Fibroblast of lung (primary cell): ENCODE measurements around the gene TFDP2. TPM values are rescaled to one million over a fixed set of nuclear protein-coding genes. Genes with fewer than 3 reads are reported as not detected.
"Not testable (repeated sequence)": the region's sequence is repeated elsewhere in the genome, so short reads cannot be mapped to it uniquely, and the experiment has no call there.

Experiments
- DNase-seq, 2 donors: peaks; one replicate each; pipeline versions ENCODE4 v3.0.0 to v3.0.0-alpha.2; 2010; ENCODE audit warnings: low read depth in 2 of 2
- H2AFZ ChIP-seq: 2 replicates; pipeline ENCODE4 v1.5.1; 2012; ENCODE audit warnings: low read length, control low read depth, inconsistent platforms
- H3K27ac ChIP-seq: 2 replicates; pipeline ENCODE4 v1.5.1; 2011; ENCODE audit warnings: low read length, control low read depth; ENCODE audit not compliant: insufficient read depth
- H3K27me3 ChIP-seq: 2 replicates; pipeline ENCODE4 v1.5.1; 2011; ENCODE audit warnings: mild to moderate bottlenecking, low read length; ENCODE audit not compliant: control insufficient read depth, insufficient read depth
- H3K36me3 ChIP-seq: 2 replicates; pipeline ENCODE4 v1.5.1; 2011; ENCODE audit warnings: low read length; ENCODE audit not compliant: control insufficient read depth, insufficient read depth
- H3K4me1 ChIP-seq: 2 replicates; pipeline ENCODE4 v1.5.1; 2011; ENCODE audit warnings: low read length; ENCODE audit not compliant: control insufficient read depth, insufficient read depth; ENCODE audit errors: extremely low read depth
- H3K4me2 ChIP-seq: 2 replicates; pipeline ENCODE4 v1.5.1; 2011; ENCODE audit warnings: low read length, control low read depth; ENCODE audit not compliant: insufficient read depth; ENCODE audit errors: extremely low read depth
- H3K4me3 ChIP-seq, 4 experiments: fragments of 200-600 bp in 1 of 4; sonication (generic) in 1 of 4; replicated peaks in 1 of 4; 2 replicates each; pipeline ENCODE4 v1.5.1; 2011 to 2016; ENCODE audit warnings: low read length in 4 of 4, low read depth in 3 of 4, mild to moderate bottlenecking in 3 of 4, control low read depth in 2 of 4, inconsistent platforms in 1 of 4, mixed read lengths in 1 of 4; ENCODE audit not compliant: insufficient read depth in 1 of 4; ENCODE audit errors: control extremely low read depth in 1 of 4
- H3K79me2 ChIP-seq: 2 replicates; pipeline ENCODE4 v1.5.1; 2012; ENCODE audit warnings: mild to moderate bottlenecking, low read length, inconsistent platforms; ENCODE audit not compliant: control insufficient read depth, insufficient read depth
- H3K9ac ChIP-seq: 2 replicates; pipeline ENCODE4 v1.5.1; 2011; ENCODE audit warnings: mild to moderate bottlenecking, low read length, control low read depth; ENCODE audit not compliant: insufficient read depth
- H3K9me3 ChIP-seq: 2 replicates; pipeline ENCODE4 v1.5.1; 2012; ENCODE audit warnings: low read depth, low read length; ENCODE audit not compliant: control insufficient read depth, insufficient read depth
- H4K20me1 ChIP-seq: 2 replicates; pipeline ENCODE4 v1.5.1; 2011; ENCODE audit warnings: low read length; ENCODE audit not compliant: control insufficient read depth, insufficient read depth; ENCODE audit errors: extremely low read depth
- CTCF ChIP-seq, 2 donors: IDR thresholded peaks in 1 of 2; conservative IDR thresholded peaks in 1 of 2; 1 replicate in 1 of 2; 2 replicates in 1 of 2; pipeline ENCODE4 v1.5.1; 2011 to 2012; ENCODE audit warnings: low read length in 2 of 2, control low read depth in 1 of 2, inconsistent platforms in 1 of 2, low read depth in 1 of 2, mild to moderate bottlenecking in 1 of 2
- EZH2 ChIP-seq: IDR thresholded peaks from 2 replicates; pipeline ENCODE4 v1.5.1; 2012; ENCODE audit warnings: low read length, control low read depth, mild to moderate bottlenecking; ENCODE audit errors: missing control alignments
- polyA plus RNA-seq, 2 donors: library from polyadenylated mRNA; depleted of rRNA in 1 of 2; stranded (reverse) in 1 of 2; unstranded in 1 of 2; fragments of >200 nt; gene quantifications; 2 replicates each; pipeline ENCODE4 v1.2.1, GENCODE V29; 2011 to 2012; ENCODE audit warnings: missing spikeins in 1 of 2
- total RNA-seq: library from RNA; depleted of rRNA; stranded (reverse); fragments of >200 nt; gene quantifications from 2 replicates; pipeline ENCODE4 v1.2.1, GENCODE V29; 2014

Gene TFDP2
- total and polyA plus RNA-seq, 2 donors (not counting 1 experiment from before 2014, with no cell fraction given), result 25.1 to 83.7 TPM

GRCh38 chr3:142150271-142150670 is 927 bp upstream of the TFDP2 start:
- no peak for TF ChIP-seq CTCF (conservative IDR thresholded peaks at IDR 0.05 in 1 of 2, IDR thresholded peaks at IDR 0.05 in 1 of 2; ENCODE audit: low read depth in 1 of 2, low read length in 2 of 2)
- TF ChIP-seq EZH2, result no peak
- Histone ChIP-seq H3K79me2 (no peaks in the 10 kb centered on the region), H3K9ac (no peak overlapping the region), H3K9me3 (no peaks in the 10 kb centered on the region), H2AFZ (no peak overlapping the region), H4K20me1 (no peaks in the 10 kb centered on the region), H3K4me1 (no peaks in the 10 kb centered on the region), H3K27me3 (no peaks in the 10 kb centered on the region), H3K36me3 (no peaks in the 10 kb centered on the region), H3K27ac (no peak overlapping the region), H3K4me3 (no peak overlapping the region), H3K4me2 (no peak overlapping the region)
- no peak for DNase-seq

GRCh38 chr3:142149673-142149992 is 289 bp upstream of the TFDP2 start:
- Histone ChIP-seq H3K4me2 (peak overlapping the region; percentile 65), H3K36me3 (no peaks in the 10 kb centered on the region), H3K27ac (peak overlapping the region; percentile 76), H3K9me3 (no peaks in the 10 kb centered on the region), H3K9ac (peak overlapping the region; percentile 77), H3K4me1 (no peaks in the 10 kb centered on the region), H3K27me3 (no peaks in the 10 kb centered on the region), H3K79me2 (no peaks in the 10 kb centered on the region), H3K4me3 (peak overlapping the region; percentile 48 to 86 (median 79)), H2AFZ (peak overlapping the region; percentile 77), H4K20me1 (no peaks in the 10 kb centered on the region)
- no peak for TF ChIP-seq CTCF (conservative IDR thresholded peaks at IDR 0.05 in 1 of 2, IDR thresholded peaks at IDR 0.05 in 1 of 2; ENCODE audit: low read depth in 1 of 2, low read length in 2 of 2)
- TF ChIP-seq EZH2, result no peak
- DNase-seq, result no peak

- Histone ChIP-seq H3K9me3 (no peaks in the 10 kb centered on the region), H3K36me3 (no peaks in the 10 kb centered on the region), H3K4me2 (peak overlapping the region; percentile 82), H3K4me3 (peak overlapping the region; percentile 68 to 86 (median 79)), H3K27me3 (no peaks in the 10 kb centered on the region), H2AFZ (peak overlapping the region; percentile 91), H3K79me2 (no peaks in the 10 kb centered on the region), H4K20me1 (no peaks in the 10 kb centered on the region), H3K4me1 (no peaks in the 10 kb centered on the region), H3K9ac (peak overlapping the region; percentile 77), H3K27ac (peak overlapping the region; percentile 76)
- peak; percentile 5 for DNase-seq
- TF ChIP-seq EZH2, result no peak
Observed at GRCh38 chr3:142148044-142148791, 1.1 kb downstream of the TFDP2 start.

GRCh38 chr3:142144587-142144986 is 4.8 kb downstream of the TFDP2 start:
- DNase-seq, H3K4me2 ChIP-seq, H4K20me1 ChIP-seq, H3K4me1 ChIP-seq, H3K4me3 ChIP-seq, H3K79me2 ChIP-seq, H3K27ac ChIP-seq, H3K36me3 ChIP-seq, H2AFZ ChIP-seq, H3K27me3 ChIP-seq, H3K9ac ChIP-seq, H3K9me3 ChIP-seq: not testable (repeated sequence)

GRCh38 chr3:142140608-142141285 is 8.6 kb downstream of the TFDP2 start:
- not testable (repeated sequence) for H3K36me3 ChIP-seq, H3K79me2 ChIP-seq, H3K9me3 ChIP-seq, H3K27ac ChIP-seq, H4K20me1 ChIP-seq, H3K4me2 ChIP-seq, H3K4me3 ChIP-seq, H2AFZ ChIP-seq, H3K9ac ChIP-seq, H3K4me1 ChIP-seq, H3K27me3 ChIP-seq, DNase-seq
